Progenitor cell of endocrine pancreas (in vitro differentiated cells): Measurements from ENCODE around the gene BMERB1. TPM values are rescaled to one million over a fixed set of nuclear protein-coding genes. Genes with fewer than 3 reads are reported as not detected.

Experiments
- DNase-seq: peaks from one replicate; pipeline ENCODE4 v3.0.0; 2021; ENCODE audit warnings: low spot score; ENCODE audit not compliant: unreplicated experiment
- H3K27ac Mint-ChIP-seq: 2 replicates; pipeline ENCODE4 v1.8.0; 2021; ENCODE audit warnings: mild to moderate bottlenecking, moderate library complexity, mixed read lengths
- H3K27me3 Mint-ChIP-seq: 2 replicates; pipeline ENCODE4 v1.8.0; 2021; ENCODE audit warnings: mixed read lengths
- H3K36me3 Mint-ChIP-seq: 2 replicates; pipeline ENCODE4 v1.8.0; 2022; ENCODE audit warnings: mixed read lengths; ENCODE audit not compliant: insufficient read depth
- H3K4me1 Mint-ChIP-seq: 2 replicates; pipeline ENCODE4 v1.8.0; 2021; ENCODE audit warnings: low read depth, mixed read lengths
- H3K4me3 Mint-ChIP-seq: 2 replicates; pipeline ENCODE4 v1.8.0; 2021; ENCODE audit warnings: low read depth, mild to moderate bottlenecking, moderate library complexity, mixed read lengths
- H3K9me3 Mint-ChIP-seq: 2 replicates; pipeline ENCODE4 v1.8.0; 2021; ENCODE audit warnings: low read depth, mixed read lengths
- total RNA-seq: library from RNA; stranded (reverse); gene quantifications from 2 replicates; pipeline ENCODE4 v1.2.1, GENCODE V29; 2021
- TF ChIP-seq, protein P1 (sequence below): fragments of 200-600 bp; sonication (generic); IDR thresholded peaks from one replicate; pipeline ENCODE4 v1.5.0; 2021; ENCODE audit warnings: antibody characterized with exemption, mild to moderate bottlenecking; ENCODE audit not compliant: unreplicated experiment

Gene BMERB1
- total RNA-seq, 1 donor from 2014 or later: 13.5 TPM

GRCh38 chr16:15498427-15499175 lies 64.2 kb downstream of the BMERB1 start:
- DNase-seq: no peak
- H3K36me3 Mint-ChIP-seq: peaks cover 2% of the 10 kb centered on the region
- no peak overlapping the region for H3K27ac Mint-ChIP-seq
- peaks cover 14% of the 10 kb centered on the region for H3K4me1 Mint-ChIP-seq
- TF ChIP-seq, protein P1, sequence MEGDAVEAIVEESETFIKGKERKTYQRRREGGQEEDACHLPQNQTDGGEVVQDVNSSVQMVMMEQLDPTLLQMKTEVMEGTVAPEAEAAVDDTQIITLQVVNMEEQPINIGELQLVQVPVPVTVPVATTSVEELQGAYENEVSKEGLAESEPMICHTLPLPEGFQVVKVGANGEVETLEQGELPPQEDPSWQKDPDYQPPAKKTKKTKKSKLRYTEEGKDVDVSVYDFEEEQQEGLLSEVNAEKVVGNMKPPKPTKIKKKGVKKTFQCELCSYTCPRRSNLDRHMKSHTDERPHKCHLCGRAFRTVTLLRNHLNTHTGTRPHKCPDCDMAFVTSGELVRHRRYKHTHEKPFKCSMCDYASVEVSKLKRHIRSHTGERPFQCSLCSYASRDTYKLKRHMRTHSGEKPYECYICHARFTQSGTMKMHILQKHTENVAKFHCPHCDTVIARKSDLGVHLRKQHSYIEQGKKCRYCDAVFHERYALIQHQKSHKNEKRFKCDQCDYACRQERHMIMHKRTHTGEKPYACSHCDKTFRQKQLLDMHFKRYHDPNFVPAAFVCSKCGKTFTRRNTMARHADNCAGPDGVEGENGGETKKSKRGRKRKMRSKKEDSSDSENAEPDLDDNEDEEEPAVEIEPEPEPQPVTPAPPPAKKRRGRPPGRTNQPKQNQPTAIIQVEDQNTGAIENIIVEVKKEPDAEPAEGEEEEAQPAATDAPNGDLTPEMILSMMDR: no peak
- peaks cover 6% of the 10 kb centered on the region for H3K9me3 Mint-ChIP-seq
- no peak overlapping the region for H3K4me3 Mint-ChIP-seq
- H3K27me3 Mint-ChIP-seq: peaks cover 3% of the 10 kb centered on the region

- Mint-ChIP-seq H3K27me3 (peaks cover 7% of the 10 kb centered on the region), H3K36me3 (peaks cover 2% of the 10 kb centered on the region), H3K9me3 (no peaks in the 10 kb centered on the region), H3K4me1 (peaks cover 14% of the 10 kb centered on the region), H3K4me3 (no peak overlapping the region), H3K27ac (no peak overlapping the region)
- TF ChIP-seq, protein P1: no peak
- no peak for DNase-seq
Observed at GRCh38 chr16:15502041-15502725, 67.8 kb downstream of the BMERB1 start.

DNA sequence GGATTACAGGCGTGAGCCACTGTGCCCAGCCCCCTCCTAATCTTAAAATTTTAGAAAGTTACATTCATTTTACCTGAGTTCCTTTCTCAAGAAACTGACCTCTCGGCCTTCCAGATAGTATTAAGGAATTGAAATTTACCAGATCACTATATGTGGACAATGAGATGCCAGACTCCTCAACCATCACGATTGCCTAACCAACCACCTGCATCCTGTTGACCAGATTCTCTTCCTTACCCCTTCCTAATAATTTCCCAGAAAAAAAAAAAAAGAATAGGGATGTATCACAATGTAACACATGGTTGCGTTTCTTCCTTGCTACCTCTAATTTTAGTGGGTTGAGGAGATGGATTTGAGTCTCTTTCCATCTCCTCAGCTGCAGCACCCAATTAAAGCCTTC lies 72.1 kb downstream of the BMERB1 start:
- no peak overlapping the region for H3K27ac Mint-ChIP-seq
- TF ChIP-seq, protein P1: no peak

DNA sequence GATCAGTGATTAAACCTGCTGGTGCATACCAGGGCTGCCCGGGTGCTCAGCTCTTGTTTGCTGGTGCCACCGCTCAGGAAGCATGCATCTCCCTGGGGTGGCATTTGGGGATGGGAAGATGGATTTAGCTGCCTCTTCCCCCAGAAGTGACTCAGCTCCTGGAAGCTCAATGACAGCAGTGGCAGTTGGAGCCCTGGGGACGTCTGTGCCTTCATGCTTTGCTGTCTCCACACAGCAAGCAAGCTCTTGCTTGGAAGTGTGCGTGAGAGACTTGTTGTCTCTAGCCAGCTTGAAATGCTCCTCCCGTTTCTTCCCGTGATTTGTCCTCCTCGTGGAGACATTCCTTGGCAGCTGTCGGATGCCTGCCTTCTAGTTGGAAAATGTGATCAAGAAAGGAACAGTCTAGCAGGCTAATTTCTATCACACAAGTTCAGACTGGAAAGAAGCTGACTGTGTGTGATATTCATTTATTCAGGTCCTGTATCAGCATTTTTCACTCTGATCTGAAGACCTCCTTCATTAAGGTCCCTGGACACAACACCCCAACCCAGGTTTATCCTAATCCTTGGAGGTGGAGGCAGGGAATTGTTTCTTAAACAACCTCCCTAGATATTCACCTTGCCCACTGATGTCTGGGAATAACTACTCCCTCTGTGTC lies 73.0 kb downstream of the BMERB1 start:
- Mint-ChIP-seq H3K9me3 (no peaks in the 10 kb centered on the region), H3K27ac (no peak overlapping the region), H3K4me3 (no peak overlapping the region), H3K4me1 (no peaks in the 10 kb centered on the region), H3K27me3 (peaks cover 15% of the 10 kb centered on the region), H3K36me3 (peaks cover 2% of the 10 kb centered on the region)
- TF ChIP-seq, protein P1: no peak
- no peak for DNase-seq

More for the DNA sequence above, 72.1 kb downstream of the BMERB1 start:
- Mint-ChIP-seq H3K27me3 (peaks cover 15% of the 10 kb centered on the region), H3K9me3 (no peaks in the 10 kb centered on the region), H3K36me3 (peaks cover 2% of the 10 kb centered on the region), H3K4me3 (no peak overlapping the region), H3K4me1 (no peaks in the 10 kb centered on the region)
- no peak for DNase-seq

GRCh38 chr16:15507959-15508627 lies 73.7 kb downstream of the BMERB1 start:
- Mint-ChIP-seq H3K4me1 (no peaks in the 10 kb centered on the region), H3K27me3 (peaks cover 15% of the 10 kb centered on the region), H3K4me3 (no peak overlapping the region), H3K36me3 (peaks cover 2% of the 10 kb centered on the region), H3K9me3 (no peaks in the 10 kb centered on the region), H3K27ac (no peak overlapping the region)
- TF ChIP-seq, protein P1: no peak
- no peak for DNase-seq
